ENCODE measurements around the gene PKP3. TPM values are rescaled to one million over a fixed set of nuclear protein-coding genes. Genes with fewer than 3 reads are reported as not detected.

PKP3 gene
- total RNA-seq: 1 to 10 TPM in 2 of 4 donors, under 1 TPM in 2; 0.33 to 2.8 (median 1.3) TPM

DNA sequence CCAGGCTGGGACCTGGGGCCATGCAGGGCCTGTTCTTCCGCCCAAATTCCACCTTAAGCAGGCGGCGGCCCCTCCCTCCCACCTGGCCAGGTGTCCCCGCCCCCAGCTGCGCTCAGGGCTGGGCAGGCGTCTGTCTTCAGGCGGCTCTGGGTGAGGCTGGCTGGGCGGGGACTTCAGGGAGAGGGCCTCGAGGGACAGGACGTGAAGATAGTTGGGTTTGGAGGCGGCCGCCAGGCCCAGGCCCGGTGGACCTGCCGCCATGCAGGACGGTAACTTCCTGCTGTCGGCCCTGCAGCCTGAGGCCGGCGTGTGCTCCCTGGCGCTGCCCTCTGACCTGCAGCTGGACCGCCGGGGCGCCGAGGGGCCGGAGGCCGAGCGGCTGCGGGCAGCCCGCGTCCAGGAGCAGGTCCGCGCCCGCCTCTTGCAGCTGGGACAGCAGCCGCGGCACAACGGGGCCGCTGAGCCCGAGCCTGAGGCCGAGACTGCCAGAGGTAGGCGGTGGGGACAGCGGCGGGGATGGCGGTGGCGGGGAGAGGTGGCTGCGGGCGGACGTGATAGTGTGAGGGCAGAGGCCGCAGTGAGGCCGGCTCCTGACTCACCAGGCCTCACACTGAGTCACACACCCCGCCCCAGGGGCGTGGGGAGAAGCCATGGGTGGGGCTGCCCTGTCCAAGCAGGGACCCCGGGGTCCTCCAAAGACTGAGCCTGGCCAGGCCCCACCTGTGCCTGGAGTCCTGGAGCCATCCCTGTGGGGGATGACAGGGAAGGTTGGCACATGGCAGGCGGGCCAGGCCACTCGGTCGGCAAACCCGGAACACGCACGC lies at the start of gene PKP3:
Gene PKP3, plus strand, starts transcription at position 176 of the 824 bp plus-strand sequence. Its CDS starts 84 bp downstream, at position 260.
- no peak for TF ChIP-seq CTCF (IDR thresholded peaks at IDR 0.05; ENCODE audit: low read depth)

DNA sequence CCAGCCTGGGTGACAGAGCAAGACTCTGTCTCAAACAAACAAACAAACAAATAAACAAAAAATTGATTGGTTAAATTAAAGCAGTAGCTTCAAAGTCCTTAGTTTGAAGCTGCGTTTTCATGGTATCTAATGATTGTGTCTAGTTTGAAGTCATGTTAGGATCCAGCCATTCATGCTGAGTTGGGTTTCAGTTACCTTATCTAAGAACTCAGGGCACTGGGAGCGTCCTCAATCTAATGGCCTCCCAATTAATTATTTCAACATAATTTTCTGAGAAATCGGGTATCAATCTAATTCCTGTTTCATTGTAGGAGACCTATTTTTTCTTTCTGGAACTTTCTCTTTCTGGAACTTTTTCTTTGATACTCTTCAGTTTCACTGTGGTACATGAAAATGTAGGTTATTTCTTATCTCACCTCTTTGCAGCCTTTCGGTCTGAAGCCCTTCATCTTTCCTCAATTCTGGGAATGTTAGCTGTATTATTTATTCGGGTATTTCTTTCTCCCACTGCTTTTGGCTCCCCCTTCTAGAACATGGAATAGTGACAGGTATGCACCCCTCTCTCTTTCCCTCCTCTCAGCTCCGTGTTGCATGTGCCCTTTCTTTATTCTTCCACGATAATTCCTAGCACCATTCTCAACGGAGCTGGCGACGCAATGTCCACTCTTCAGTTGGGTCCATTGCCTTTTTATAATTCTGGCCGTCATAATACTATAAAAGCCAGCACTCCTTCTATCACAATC lies 49.0 kb upstream of the PKP3 start:
- TF ChIP-seq CTCF (IDR thresholded peaks at IDR 0.05; ENCODE audit: low read depth): no peak

GRCh38 chr11:346529-346928 lies 47.5 kb upstream of the PKP3 start:
- no peak for TF ChIP-seq CTCF (IDR thresholded peaks at IDR 0.05; ENCODE audit: low read depth)

GRCh38 chr11:350723-351255 lies 43.2 kb upstream of the PKP3 start:
- no peak for TF ChIP-seq CTCF (IDR thresholded peaks at IDR 0.05; ENCODE audit: low read depth)

- no peak for TF ChIP-seq CTCF (IDR thresholded peaks at IDR 0.05; ENCODE audit: low read depth)
Observed at GRCh38 chr11:351411-351810, 42.6 kb upstream of the PKP3 start.

GRCh38 chr11:352456-353031 lies 41.5 kb upstream of the PKP3 start:
- no peak for TF ChIP-seq CTCF (IDR thresholded peaks at IDR 0.05; ENCODE audit: low read depth)
